ENCODE results near the gene POU2F1. TPM values are rescaled to one million over a fixed set of nuclear protein-coding genes. Genes with fewer than 3 reads are reported as not detected.

Gene POU2F1
- total RNA-seq, 4 donors from 2014 or later: 3.8 to 7.3 (median 4.8) TPM

DNA sequence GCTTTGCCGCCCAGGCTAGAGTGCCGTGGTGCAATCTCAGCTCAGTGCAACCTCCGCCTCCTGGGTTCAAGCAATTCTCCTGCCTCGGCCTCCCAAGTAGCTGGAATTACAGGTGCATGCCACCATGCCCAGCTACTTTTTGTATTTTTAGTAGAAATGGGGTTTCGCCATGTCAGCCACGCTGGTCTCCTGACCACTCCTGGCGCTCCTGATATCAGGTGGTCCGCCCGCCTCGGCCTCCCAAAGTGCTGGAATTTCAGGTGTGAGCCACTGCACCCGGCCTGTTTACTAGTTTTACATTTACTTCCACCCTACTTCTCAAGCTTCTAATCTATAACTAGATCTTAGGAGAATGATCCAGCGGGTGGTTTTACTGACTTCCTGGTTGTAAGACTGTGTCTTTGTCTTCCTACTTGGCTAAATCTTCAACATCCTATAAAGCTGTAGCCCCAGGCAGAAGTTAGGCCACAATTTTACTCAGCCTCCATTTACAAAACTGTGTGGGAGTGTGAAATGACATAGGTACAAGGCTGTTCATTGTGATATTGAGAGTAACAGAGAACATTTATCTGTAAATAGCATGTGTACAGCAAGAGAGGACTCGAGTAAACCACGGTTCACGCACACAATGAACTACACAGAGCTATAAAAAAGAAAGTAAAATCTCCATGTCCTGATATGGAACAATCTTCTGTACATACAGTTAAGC, 9.6 kb upstream of the POU2F1 start:
- in situ Hi-C loops (cut with MboI; ENCODE audit: low sequenced_read_pairs in 4 of 4) (loop anchor here in 3 of 4 donors (10.0 kb wide), 1 partner anchor 146 kb away; no protein-coding TSS in a partner anchor), intact Hi-C loops (cut with DNase I; ENCODE audit: low total_unique reads) (no loop called here)
- no peaks in the 10 kb centered on the region for H3K4me1 ChIP-seq
- H3K4me3 ChIP-seq: no peak overlapping the region
- ATAC-seq: no peak
- no peak overlapping the region for H3K27ac ChIP-seq
- TF ChIP-seq, protein P1, sequence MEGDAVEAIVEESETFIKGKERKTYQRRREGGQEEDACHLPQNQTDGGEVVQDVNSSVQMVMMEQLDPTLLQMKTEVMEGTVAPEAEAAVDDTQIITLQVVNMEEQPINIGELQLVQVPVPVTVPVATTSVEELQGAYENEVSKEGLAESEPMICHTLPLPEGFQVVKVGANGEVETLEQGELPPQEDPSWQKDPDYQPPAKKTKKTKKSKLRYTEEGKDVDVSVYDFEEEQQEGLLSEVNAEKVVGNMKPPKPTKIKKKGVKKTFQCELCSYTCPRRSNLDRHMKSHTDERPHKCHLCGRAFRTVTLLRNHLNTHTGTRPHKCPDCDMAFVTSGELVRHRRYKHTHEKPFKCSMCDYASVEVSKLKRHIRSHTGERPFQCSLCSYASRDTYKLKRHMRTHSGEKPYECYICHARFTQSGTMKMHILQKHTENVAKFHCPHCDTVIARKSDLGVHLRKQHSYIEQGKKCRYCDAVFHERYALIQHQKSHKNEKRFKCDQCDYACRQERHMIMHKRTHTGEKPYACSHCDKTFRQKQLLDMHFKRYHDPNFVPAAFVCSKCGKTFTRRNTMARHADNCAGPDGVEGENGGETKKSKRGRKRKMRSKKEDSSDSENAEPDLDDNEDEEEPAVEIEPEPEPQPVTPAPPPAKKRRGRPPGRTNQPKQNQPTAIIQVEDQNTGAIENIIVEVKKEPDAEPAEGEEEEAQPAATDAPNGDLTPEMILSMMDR (IDR thresholded peaks at IDR 0.05 in 4 of 5, conservative IDR thresholded peaks at IDR 0.05 in 1 of 5): no peak
- no peak for TF ChIP-seq POLR2A (IDR thresholded peaks at IDR 0.05)
- no peak for DNase-seq
- no peaks in the 10 kb centered on the region for H3K36me3 ChIP-seq
- no peaks in the 10 kb centered on the region for H3K27me3 ChIP-seq
- no peaks in the 10 kb centered on the region for H3K9me3 ChIP-seq

DNA sequence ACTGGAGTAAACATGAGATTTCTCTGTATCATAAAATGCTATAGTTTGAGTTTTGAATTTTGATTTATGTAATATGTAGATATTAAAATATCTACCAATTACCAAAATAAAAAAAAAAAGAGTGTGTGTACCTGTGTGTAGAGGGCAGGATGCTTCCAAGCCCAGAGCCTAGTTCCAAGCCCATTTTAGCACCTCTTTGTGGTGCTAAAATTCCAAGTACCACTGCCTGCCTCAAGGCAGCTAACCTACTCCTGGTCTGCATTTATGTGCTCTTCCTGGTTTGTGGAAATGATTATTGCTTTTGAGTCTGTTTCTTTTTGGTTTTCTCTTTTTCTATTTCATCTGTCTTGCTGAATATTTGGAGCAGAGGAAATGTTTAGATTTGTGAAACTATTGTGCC, 8.7 kb upstream of the POU2F1 start:
- in situ Hi-C loops (cut with MboI; ENCODE audit: low sequenced_read_pairs in 4 of 4) (loop anchor here in 3 of 4 donors (10.0 kb wide), 1 partner anchor 147 kb away; no protein-coding TSS in a partner anchor), intact Hi-C loops (cut with DNase I; ENCODE audit: low total_unique reads) (no loop called here)
- ATAC-seq: no peak
- no peak overlapping the region for H3K27ac ChIP-seq
- H3K27me3 ChIP-seq: no peaks in the 10 kb centered on the region
- H3K4me3 ChIP-seq: no peak overlapping the region
- TF ChIP-seq, protein P1 (IDR thresholded peaks at IDR 0.05 in 4 of 5, conservative IDR thresholded peaks at IDR 0.05 in 1 of 5): no peak
- TF ChIP-seq POLR2A (IDR thresholded peaks at IDR 0.05): no peak
- no peaks in the 10 kb centered on the region for H3K9me3 ChIP-seq
- H3K36me3 ChIP-seq: no peaks in the 10 kb centered on the region
- DNase-seq: no peak
- H3K4me1 ChIP-seq: no peaks in the 10 kb centered on the region

DNA sequence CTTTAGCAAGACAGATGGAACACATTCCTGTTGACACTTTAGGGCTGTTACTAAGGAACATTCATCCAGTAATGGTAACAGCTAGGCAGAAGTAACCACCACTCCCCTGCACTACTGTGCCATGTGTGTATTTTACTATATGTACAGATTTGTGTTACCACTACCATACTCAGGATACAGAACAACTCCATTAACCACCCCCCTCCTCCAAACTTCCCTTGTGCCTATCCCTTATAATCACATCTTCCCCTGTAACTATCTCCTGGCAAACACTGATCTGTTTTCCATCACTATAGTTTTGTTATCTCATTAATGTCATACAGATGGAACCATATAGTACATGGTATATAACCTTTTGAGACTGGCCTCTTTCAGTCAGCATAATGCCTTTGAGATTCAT, 3.9 kb upstream of the POU2F1 start:
- Histone ChIP-seq H3K4me3 (no peak overlapping the region), H3K36me3 (no peaks in the 10 kb centered on the region), H3K27me3 (no peaks in the 10 kb centered on the region), H3K4me1 (peaks cover 10% of the 10 kb centered on the region in 2 donors), H3K27ac (no peak overlapping the region), H3K9me3 (no peaks in the 10 kb centered on the region)
- TF ChIP-seq POLR2A (IDR thresholded peaks at IDR 0.05): no peak
- TF ChIP-seq, protein P1 (IDR thresholded peaks at IDR 0.05 in 4 of 5, conservative IDR thresholded peaks at IDR 0.05 in 1 of 5): no peak
- in situ Hi-C loops (cut with MboI; ENCODE audit: low sequenced_read_pairs in 4 of 4) (loop anchor here in 3 of 4 donors (10.0 kb wide), 1 partner anchor 152 kb away; no protein-coding TSS in a partner anchor), intact Hi-C loops (cut with DNase I; ENCODE audit: low total_unique reads) (no loop called here)
- DNase-seq: no peak
- no peak for ATAC-seq

DNA sequence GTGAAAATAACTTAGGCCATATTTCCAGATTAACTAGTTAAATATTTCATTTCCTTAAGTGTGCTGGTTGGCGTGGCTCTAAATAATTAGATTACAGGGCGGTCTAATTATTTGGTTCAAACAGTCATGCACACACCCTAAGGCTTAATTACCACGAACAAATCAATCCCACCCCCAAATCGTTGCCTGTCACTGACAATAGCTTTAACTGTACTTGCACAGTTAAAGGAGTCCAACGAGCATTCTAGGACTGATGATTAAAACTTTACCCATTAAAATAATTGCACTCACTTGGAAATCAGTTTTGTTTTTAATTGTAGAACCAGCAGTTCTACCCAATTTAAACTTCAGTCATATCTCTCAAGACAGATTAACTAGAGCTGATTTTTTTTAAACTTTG, 1.5 kb upstream of the POU2F1 start:
- intact Hi-C loops (cut with DNase I; ENCODE audit: low total_unique reads): no loop called here
- TF ChIP-seq, protein P1 (IDR thresholded peaks at IDR 0.05 in 4 of 5, conservative IDR thresholded peaks at IDR 0.05 in 1 of 5): no peak
- no peak for TF ChIP-seq POLR2A (IDR thresholded peaks at IDR 0.05)
- in situ Hi-C loops (cut with MboI; ENCODE audit: low sequenced_read_pairs in 4 of 4): loop anchor here in 3 of 4 donors (10.0 kb wide), 1 partner anchor 154 kb away; no protein-coding TSS in a partner anchor
- Histone ChIP-seq H3K27me3 (no peaks in the 10 kb centered on the region), H3K9me3 (no peaks in the 10 kb centered on the region), H3K4me1 (peaks cover 29 to 30% of the 10 kb centered on the region in 2 donors), H3K4me3 (peak overlapping the region; percentile 70 to 87 (median 80)), H3K36me3 (no peaks in the 10 kb centered on the region), H3K27ac (peak overlapping the region in 2 of 4 donors; percentile 87 to 99)
- ATAC-seq: no peak
- DNase-seq: no peak
